Activated CD4-positive, alpha-beta T cell treated with anti-CD3 and anti-CD28 coated beads for 48 hours (primary cell): ENCODE measurements around the gene ZGPAT.

Source experiments
- DNase-seq: peaks from one replicate; pipeline ENCODE4 v3.0.0-alpha.2; 2020

ZGPAT gene

GRCh38 chr20:63745424-63745805, 37.6 kb downstream of the ZGPAT start:
- no peak for DNase-seq

- DNase-seq = no peak
These were observed 38.3 kb downstream of the ZGPAT start for GRCh38 chr20:63745961-63746731.

GRCh38 chr20:63746751-63747315, 39.0 kb downstream of the ZGPAT start:
- no peak for DNase-seq

GRCh38 chr20:63747622-63748069, 39.8 kb downstream of the ZGPAT start:
- no peak for DNase-seq

- DNase-seq = no peak
These were observed 40.5 kb downstream of the ZGPAT start for GRCh38 chr20:63748070-63748933.

- no peak for DNase-seq
These were observed 41.1 kb downstream of the ZGPAT start for GRCh38 chr20:63748934-63749270.

- DNase-seq = no peak
These were observed 42.0 kb downstream of the ZGPAT start for GRCh38 chr20:63749597-63750508.

GRCh38 chr20:63750807-63751470, 43.1 kb downstream of the ZGPAT start:
- DNase-seq = peak; percentile 75

- DNase-seq = peak; percentile 51
These were observed 43.8 kb downstream of the ZGPAT start for GRCh38 chr20:63751471-63752271.

GRCh38 chr20:63752411-63753101, 44.7 kb downstream of the ZGPAT start:
- no peak for DNase-seq

GRCh38 chr20:63753381-63753780, 45.5 kb downstream of the ZGPAT start:
- DNase-seq = no peak

GRCh38 chr20:63754008-63754407, 46.2 kb downstream of the ZGPAT start:
- no peak for DNase-seq

- DNase-seq = no peak
These were observed 48.3 kb downstream of the ZGPAT start for GRCh38 chr20:63755933-63756647.

- DNase-seq = no peak
These were observed 48.8 kb downstream of the ZGPAT start for GRCh38 chr20:63756648-63756991.

- DNase-seq = no peak
These were observed 50.3 kb downstream of the ZGPAT start for GRCh38 chr20:63758152-63758551.

- DNase-seq = no peak
These were observed 51.6 kb downstream of the ZGPAT start for GRCh38 chr20:63759377-63759901.

GRCh38 chr20:63765082-63765873, 57.4 kb downstream of the ZGPAT start:
- DNase-seq = no peak

GRCh38 chr20:63765902-63766301, 58.1 kb downstream of the ZGPAT start:
- no peak for DNase-seq
